ENCODE data around the gene MACROD2.

Gene MACROD2

DNA sequence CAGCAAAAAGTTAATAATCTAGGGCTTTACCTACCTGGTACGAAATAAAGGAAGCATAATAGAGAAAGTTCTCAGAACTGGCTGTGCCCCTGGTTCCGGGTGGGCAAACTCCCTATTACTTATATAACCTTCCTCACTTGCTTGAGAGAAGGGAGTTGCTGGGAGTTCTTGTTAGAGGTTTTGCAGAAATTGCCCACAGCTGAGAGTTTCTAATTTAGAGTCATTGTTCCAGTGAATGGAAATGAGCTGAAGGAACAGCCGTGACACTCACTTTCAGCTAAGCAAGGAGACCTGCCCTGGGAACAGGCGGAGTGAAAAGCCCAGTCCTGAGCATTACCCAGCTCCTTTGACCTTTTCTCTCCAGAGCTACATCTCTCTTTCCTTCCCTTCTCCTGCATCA, 936.7 kb downstream of the MACROD2 start:
- no peak for DNase-seq

DNA sequence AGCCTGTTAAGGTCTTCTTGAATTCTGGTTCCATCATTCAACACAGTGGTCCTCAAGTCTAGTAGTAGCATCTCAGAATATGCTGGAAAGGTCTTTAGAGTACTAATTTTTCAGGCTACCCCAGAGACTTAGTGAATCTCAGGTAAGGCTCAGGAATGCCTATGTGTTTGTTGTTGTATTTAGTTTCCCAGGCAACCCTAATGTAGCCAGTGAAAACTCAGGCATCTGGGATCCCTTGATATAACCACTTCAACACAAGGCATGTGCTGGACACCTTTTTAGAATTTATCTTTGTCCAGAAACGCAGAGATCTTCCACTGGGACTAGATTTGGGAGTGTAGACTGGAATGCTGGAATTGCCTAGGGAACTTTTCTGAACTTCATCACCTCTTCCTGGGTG, 940.0 kb downstream of the MACROD2 start:
- no peak for DNase-seq

DNA sequence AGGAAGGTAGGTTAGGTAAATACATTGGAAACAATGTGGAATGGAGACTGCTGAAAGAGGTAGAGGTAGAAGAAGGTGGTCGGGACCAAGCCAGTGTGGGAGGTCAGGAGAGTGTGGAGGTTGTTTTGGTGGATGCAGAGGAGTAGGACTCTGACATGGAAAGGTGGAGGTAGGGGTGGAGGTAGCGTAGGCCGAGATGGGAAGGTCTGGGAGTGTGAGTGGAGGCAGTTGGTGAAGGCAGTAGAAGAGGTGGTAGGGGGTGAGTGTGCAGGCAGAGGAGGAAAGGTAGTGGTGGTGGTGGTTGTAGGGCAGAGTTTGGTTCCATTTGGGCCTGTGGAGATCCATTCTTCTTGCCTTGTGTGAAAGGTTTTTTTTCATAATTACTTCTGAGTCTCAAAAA, 941.7 kb downstream of the MACROD2 start:
- DNase-seq = no peak

DNA sequence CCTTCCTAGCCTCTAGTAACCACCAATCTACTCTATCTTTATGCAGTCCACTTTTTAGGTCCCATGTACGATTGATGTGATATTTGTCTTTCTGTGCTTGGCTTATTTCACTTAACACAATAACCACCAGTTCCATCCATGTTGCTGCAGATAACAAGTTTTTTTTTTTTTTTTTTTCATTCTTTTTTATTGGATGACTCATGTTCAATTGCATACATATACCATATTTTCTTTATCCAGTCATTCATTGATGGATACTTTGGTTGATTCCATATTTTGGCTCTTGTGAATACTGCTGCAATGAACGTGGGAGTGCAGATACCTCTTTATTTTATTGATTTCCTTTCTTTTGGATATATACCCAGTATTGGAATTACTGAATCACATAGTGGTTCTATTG, 942.5 kb downstream of the MACROD2 start:
- no peak for DNase-seq

DNA sequence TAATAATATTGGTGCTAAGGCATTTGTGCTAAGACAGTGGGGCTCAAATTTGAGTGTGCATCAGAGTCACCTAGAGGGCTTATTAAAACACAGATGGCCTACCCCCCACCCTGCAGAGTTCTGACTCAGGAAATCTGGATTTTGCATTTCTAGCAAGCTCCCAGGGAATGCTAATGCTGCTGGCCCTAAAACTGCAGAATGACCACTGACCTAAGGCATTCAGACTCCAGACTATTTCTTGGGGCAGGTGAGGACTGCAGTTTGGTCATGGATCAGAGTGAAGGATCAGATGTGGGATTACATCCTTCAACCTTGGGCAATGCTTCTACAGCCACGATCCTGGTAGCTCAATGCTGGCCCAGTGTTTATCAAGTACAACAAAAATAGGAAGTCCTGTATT, 952.2 kb downstream of the MACROD2 start:
- no peak for DNase-seq

DNA sequence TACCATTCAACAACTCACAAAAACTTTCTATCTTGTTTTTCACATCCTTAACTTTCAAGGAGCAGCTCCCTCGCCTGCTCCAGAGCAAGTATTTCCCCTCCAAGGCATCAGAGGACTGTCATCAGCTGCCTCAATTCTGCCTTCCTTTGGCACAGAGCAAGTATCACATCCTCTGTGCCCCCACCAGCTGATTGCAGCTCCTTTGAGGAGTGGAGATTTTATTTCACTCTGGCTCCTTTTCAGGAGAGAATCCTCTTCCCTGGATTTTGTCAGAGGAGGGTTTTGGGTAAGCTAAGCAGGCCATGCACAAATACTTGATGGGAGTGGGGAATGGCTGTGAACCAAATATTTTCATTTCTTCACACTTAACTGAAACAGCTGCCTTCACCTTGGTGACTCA, 952.6 kb downstream of the MACROD2 start:
- no peak for DNase-seq

DNA sequence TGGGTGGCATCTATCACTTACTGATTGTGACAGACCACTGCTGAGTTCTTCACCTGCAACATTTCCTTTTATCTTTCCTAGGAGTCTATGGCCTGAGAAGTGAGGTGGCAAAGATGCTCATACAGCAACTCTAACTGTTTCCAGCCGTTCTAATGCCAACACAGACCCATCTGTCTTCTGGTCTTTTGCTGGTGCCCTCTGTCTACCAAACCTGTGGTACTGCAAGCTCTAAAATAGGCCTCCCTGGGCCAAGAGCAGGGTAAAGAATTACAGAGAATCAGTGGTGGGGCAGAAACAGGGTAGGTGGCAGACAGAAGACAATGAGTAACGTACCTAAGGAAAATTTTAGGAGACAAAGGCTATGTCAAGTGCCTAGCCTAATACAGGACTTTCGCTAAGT, 953.1 kb downstream of the MACROD2 start:
- no peak for DNase-seq

DNA sequence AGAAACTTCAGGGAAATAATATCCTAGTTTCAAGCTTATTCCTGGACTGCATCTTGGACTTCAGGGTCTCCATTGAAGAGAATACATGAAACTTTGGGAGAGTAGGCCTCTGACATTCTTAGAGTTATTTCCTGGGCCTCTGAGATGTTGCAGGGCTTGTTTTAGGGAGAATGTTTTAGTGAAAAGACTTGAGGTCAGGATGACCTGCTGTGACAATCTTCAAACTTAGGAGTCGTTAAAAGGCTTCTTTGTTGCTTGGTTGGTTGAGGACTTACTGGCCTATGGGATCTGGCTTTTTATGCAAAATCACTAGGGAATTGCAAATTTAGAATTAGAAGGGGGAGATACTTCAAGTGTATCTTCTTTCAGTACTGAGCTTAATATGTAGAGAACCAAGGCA, 955.3 kb downstream of the MACROD2 start:
- DNase-seq = no peak

DNA sequence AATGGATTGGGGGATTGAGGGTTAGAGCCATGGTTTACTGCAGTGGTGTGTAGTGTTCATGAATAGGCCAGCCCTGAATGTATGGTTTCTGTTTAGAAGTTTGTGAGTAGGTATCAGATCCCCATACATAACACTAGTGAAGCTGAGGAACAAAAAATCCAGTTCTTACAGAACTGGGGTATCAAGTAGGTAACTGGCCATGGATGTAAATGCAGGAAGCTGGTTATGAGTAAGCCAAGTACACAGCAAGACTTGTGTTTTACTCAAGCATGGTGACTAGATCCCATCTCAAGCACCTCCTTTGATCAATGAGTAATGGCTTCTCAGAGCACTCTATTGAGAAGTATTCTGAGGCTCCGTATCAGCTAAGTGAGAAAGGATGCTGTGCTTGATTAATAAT, 955.8 kb downstream of the MACROD2 start:
- DNase-seq = no peak

DNA sequence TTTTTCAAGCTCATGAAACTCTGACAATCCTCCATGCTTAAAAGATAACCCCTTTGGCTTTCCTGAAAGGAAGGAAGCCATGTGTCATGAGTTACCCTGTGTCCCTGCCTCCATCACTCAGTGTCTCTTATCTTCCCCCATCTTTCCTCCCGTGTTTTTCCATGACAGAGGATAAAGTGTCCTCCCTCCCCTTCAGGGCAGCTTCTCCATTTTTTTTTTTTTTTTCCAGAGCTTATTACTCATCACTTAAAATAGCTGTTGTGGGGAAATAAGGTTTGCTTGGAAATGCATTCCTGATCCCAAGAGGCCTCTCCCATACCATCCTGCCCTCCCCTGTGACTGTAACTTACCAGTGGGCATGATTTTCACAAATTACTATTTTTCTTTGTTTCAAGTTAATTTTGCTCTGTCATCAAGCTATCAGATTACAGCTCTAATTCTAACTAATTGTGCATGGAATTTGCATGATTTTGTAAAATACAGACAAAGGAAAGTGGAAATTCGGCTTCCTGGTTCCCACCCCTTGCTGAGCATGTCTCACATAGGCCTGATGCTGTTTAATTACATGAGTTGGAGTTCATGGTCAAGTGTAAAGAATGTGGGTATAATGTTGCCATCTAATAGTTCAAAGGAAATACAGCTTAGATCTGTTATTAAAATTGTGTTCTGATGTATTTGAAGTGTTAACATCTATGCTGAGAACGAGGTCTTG, 956.5 kb downstream of the MACROD2 start:
- no peak for DNase-seq

DNA sequence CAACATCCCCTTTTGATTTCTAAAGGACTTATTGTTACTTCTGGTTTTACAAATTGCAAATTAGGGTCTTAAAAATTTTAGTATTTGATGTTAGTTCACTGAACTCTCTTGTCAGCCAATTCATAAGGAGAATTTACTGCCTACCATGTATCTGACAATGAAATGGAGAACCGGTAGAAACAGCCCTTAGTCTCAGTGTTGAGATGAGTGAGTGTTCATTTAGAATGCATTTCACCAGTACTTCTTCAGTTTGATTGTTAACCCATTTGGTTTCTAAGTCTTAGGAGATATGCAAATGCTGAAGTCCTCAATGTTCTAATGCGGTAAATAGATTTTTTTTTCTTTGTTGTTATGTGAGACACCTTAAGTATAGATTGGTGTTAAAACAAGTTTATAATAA, 958.4 kb downstream of the MACROD2 start:
- DNase-seq = no peak

DNA sequence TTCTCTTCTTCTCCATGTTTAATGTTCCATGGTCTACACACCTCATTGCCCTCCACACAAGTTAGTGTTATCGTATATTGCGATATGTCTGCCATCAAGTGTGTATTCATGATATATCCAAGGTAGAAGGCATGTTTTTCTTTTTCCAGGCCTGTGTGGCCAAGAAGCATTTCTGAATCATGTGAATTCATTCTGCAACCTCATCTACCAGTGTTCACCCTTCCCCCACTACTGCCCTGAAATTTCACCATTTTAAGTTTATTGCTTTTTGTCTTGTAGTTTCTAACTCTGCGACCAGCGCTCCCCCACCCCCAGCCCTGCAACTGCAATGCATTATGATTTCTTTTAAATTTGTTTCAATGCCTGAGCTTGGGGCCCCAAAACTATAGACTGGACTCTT, 960.1 kb downstream of the MACROD2 start:
- no peak for DNase-seq

DNA sequence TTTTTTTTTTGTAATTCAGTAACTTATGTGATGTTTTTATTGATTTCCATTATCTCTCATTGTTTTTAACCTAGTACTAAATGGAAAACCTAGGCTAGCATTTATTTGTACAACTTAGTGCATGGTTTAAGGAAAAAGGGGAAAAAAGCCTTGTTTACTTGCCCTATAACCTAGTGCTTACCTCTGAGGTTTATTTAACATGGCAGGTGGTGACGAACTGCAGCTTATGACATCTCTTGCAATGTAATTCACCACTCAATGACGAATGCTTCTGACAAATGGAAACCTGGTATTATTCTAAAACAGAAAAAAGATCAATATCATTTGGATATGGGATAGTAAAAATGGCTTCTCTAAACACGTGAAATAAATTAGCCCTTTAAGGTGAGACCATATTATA, 960.7 kb downstream of the MACROD2 start:
- DNase-seq = no peak

DNA sequence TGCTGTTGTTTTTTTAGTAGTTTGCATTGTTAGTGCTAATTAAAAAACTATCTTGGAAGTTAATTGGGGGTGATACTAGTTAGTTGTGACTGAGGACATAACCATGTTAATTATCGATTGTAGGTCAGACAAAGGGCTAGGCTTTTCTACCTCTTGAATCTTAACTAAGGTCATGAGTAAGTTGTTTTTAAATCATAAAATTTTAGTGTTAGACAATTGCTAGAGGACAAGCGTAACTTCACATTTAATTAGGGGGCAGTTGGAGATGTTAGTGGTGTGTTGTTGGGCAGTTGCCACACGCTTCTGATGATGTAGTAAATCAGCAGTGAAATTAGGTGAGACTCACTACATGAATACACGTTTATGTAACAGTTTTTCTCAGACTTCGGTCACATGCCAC, 961.2 kb downstream of the MACROD2 start:
- DNase-seq = no peak

DNA sequence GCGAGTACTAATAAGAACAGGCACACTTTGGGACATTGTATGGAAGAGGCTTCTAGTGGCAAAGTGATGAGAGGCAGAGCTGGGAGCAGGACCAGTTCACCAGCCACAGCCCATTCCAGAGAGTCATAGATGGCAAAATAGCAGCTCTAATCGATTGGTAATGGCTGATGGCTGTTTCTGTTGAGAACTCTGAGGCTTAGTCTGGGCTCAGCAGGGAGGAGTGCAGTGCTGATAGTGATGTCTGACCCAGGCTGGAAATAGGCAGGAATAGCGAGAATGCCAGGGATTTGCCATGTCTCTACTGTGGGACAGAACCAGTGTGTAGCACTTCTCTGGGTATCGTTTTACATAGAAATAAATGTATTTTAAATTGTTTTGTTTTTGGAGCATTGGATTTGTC, 962.1 kb downstream of the MACROD2 start:
- DNase-seq = no peak

DNA sequence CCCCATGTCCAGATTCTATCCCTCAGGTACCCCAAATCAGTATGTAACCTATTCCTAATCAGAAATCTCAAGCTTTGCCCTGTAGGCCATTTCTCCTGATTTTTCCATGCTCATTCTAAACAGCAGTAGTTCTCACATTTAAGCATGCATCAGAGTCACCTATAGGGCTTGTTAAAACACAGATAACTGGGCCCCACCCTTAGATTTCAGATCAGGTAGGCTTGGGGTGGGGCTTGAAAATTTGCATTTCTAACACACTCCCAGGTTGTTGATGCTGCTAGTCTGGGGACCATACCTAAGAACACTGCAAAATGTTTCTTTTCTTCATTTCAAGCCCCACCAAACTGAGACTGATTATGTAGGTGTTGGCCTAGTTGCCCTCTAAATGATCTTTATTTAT, 963.3 kb downstream of the MACROD2 start:
- no peak for DNase-seq

DNA sequence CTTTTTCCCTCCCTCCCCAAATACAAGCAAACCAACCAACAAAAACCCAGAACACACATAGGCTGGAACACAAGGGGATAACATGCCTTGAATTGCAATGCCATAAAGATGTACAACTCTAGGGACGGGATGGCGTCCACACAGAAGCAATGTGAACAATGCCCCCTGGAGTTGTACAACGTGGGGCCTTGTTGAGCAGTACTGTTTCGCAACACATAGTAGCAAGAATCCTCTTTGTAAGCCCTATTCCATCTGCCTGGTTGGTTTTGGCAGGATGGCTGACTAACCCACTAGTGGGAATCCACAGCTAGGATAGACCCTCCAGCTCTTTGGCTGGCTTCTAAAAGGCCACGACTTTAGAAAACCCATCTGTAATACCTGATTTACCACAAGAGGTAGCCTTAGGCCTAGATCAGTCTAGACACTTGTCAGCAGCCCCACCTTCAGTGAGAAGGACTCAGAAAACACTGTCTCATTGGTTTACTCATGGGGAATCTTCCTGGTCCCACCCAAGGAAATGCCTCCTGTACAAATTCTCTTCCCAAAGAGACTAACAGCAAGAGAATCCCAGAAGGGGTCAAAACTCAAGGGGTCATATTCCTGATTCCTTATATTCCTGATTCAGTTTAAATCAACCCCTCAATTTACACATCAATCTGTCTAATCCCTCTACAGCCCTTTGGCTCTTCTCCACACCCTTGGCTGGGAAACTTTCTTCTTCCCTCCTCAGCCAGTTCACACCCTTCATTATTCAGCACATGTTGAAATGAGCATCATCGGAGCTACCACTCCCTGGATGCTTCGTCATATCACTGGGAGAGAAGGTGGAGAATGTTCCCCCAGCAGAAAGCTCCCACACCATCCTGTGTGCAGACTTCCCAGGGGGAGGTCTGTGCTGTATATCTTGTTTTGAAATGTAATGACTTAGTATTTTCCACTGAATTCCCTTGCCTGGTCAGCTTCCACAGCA, 964.5 kb downstream of the MACROD2 start:
- no peak for DNase-seq

DNA sequence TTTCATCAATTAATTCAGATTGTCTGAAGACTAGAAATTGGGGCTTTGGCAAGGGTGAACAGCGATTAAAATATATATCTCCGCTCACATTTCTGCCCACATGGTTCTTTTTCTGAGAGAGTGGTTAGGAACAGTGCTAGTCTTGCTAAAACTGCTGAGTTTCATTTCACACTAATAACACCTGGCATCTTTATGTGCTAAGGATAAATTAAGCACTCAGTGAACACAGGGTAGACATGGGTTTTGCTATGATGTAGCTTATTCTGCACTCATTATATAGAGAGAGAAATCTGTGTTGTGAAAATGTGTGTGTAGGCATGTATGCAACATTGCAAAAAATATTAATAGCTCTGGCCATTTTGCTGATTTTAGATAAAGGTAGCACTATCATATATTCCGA, 965.5 kb downstream of the MACROD2 start:
- no peak for DNase-seq

DNA sequence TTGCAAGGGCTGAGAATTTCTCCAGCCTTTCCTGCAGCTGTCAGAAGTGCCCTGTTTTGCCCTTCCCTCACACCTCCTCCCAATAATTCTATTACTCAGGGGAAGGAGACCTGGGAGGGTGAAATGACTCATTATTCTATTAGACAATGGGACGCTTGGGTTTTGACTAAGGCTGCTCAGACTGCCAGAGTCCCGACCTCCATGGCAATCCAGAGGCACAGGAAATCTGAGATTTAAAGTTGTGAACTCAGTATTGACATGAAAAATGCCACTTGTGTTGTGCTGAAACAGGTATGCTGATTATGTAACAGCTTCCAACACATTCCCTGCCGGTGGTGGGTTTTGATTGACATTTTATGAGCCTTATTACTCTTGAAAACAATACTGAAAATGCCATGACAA, 967.9 kb downstream of the MACROD2 start:
- DNase-seq = no peak

DNA sequence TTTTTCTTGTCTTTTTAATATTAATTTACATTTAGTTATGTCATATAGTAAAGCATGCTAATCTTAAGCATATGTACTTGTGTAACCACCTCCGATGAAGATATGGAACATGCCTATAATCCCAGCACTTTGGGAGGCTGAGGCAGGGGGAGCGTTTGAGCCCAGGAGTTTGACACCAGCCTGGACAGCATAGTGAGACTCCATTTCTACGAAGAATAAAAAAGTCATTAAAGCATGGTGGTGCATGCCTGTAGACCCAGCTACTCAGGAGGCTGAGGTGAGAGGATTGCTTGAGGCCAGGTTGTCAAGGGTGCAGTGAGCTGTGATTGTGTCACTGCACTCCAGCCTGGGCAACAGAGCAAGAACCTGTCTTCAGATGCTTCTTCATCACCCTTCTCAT, 970.9 kb downstream of the MACROD2 start:
- no peak for DNase-seq

DNA sequence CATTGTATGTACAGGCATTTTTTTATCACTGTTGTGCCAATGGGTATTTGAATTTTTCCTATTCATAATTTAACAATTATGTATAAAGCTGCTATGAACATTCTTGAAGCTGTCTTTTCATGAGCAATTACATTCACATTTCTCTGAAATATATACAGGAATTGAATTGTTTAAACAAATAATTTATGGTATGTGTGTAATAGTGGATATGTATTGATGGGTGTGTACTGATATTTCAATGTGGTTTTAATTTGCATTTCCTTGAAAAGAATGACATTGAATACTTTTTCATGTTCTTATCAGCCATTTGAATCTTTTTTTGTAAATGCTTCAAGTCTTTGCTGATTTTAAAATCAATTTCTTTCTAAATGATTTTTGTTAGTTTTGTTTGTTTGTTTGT, 971.5 kb downstream of the MACROD2 start:
- no peak for DNase-seq

DNA sequence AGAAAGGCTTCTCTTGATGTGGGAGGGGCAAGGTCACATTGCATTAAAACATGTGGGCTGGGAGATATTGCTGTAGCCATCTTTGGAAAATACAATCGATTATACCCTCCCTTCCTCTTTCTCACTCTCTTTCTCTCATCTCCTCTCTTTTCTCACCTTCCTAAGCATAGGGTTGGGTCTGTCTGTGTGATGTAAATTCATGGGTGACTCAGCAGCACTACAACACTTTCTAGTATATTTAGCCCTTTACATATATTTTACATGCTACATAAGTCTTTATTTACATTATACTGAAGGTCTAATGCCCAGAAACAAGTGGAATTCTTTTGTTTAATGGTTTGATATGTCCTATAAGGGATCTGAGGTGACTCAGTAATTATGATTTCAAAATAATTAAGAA, 976.9 kb downstream of the MACROD2 start:
- no peak for DNase-seq

DNA sequence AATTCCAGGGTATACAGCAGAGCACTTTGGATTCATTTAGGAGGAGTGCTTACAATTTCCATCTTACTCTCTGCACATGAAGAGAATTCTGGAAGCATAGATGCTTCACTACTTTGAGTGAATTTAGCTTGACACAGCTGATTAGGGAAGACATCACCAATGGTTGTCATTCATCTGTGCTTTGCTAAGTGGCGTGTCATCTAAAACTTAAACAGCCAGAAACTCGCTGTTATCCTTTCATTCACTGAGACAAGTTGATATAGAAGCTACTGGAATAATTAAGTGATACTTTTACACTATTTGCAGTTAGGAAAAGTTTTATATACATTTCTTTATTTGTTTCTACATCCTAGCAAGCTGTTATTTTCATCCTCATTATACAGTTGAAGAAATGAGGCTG, 977.4 kb downstream of the MACROD2 start:
- no peak for DNase-seq

DNA sequence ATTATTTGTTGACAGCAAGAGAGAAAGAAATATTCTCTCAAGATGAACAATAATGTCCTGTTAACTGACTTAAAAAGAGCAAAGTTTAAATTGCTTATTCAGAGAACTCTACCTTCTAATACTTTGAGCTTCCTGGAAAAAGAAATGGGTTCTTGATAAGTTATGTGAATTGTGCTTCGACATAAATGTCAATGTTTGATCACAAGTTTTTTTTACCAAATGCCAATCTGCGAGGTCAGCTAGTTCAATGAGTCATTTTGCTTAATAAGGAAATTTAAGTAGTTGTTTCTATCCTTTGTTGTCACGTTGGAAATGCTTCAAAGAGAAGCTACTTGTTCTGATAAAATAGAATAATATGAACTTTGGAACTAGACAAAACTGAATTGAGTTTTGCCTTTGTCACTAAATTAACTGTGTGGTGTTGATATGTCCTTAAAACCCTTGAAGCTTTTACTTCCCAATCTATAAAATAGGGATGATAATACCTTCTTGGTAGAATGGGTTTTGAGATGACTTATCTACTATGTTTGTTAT, 984.2 kb downstream of the MACROD2 start:
- DNase-seq = no peak
